Panc1 (cell line): ENCODE measurements around the gene AIF1. TPM values are rescaled to one million over a fixed set of nuclear protein-coding genes. Genes with fewer than 3 reads are reported as not detected.

Source experiments
- ATAC-seq: fragments of 200-7000 bp; cut with Tn5 transposase; 2 replicates; pipeline ENCODE4 v1.9.1; 2020; ENCODE audit warnings: mild to moderate bottlenecking, moderate library complexity
- BruUV-seq: library from RNA; stranded (reverse); fragments of 400-500 nt; replicated peaks from 2 replicates; lab custom pipeline; 2021; lab: Mats Ljungman, UMichigan
- CTCF ChIA-PET: fragments of 300-600 bp; sonication (Branson Sonifier 250); formaldehyde crosslinking; loops from one replicate; lab custom pipeline; 2022; ENCODE audit warnings: antibody characterized with exemption; lab: Charles Lee
- POLR2A ChIA-PET: fragments of 300-600 bp; sonication (Branson Sonifier 250); formaldehyde crosslinking; loops from one replicate; lab custom pipeline; 2022; ENCODE audit warnings: antibody characterized with exemption; lab: Charles Lee
- DNase-seq: peaks from one replicate; pipeline ENCODE4 v3.0.0-alpha.2; 2010; ENCODE audit warnings: low read depth, low spot score
- H3K27ac ChIP-seq: 2 replicates; pipeline ENCODE4 v1.5.1; 2011; ENCODE audit warnings: mild to moderate bottlenecking, low read length, inconsistent platforms
- H3K27me3 ChIP-seq: fragments of 200-500 bp; sonication (Bioruptor generic); 2 replicates; pipeline ENCODE4 v1.6.0; 2014; ENCODE audit warnings: low read length, inconsistent platforms; ENCODE audit not compliant: control insufficient read depth, insufficient read depth
- H3K36me3 ChIP-seq: fragments of 200-500 bp; sonication (Bioruptor generic); 2 replicates; pipeline ENCODE4 v1.5.1; 2014; ENCODE audit warnings: inconsistent platforms, mild to moderate bottlenecking, low read length, moderate library complexity; ENCODE audit not compliant: control insufficient read depth, insufficient read depth
- H3K4me1 ChIP-seq: 2 replicates; pipeline ENCODE4 v1.5.1; 2011; ENCODE audit warnings: inconsistent platforms, mild to moderate bottlenecking, low read length, moderate library complexity; ENCODE audit not compliant: control insufficient read depth, insufficient read depth
- H3K4me3 ChIP-seq, 2 experiments: 2 replicates each; pipeline ENCODE4 v1.5.1; 2011 to 2012; ENCODE audit warnings: low read depth in 2 of 2, low read length in 2 of 2, mild to moderate bottlenecking in 2 of 2, inconsistent platforms in 1 of 2, moderate library complexity in 1 of 2
- H3K9me3 ChIP-seq: fragments of 200-500 bp; sonication (Bioruptor generic); 2 replicates; pipeline ENCODE4 v1.5.1; 2014; ENCODE audit warnings: low read depth, mild to moderate bottlenecking, inconsistent platforms, low read length, moderate library complexity; ENCODE audit not compliant: control insufficient read depth, insufficient read depth
- CTCF ChIP-seq: fragments of 450-650 bp; IDR thresholded peaks from 2 replicates; pipeline ENCODE4 v1.5.1; 2017; ENCODE audit warnings: mild to moderate bottlenecking
- POLR2AphosphoS5 ChIP-seq: IDR thresholded peaks from 2 replicates; pipeline ENCODE4 v1.6.1; 2012; ENCODE audit warnings: mild to moderate bottlenecking, low read depth, low read length, moderate library complexity
- REST ChIP-seq, 2 experiments: IDR thresholded peaks; 2 replicates each; pipeline ENCODE4 v1.6.1; 2011 to 2012; ENCODE audit warnings: low read depth in 2 of 2, control low read depth in 1 of 2, low read length in 1 of 2, mild to moderate bottlenecking in 1 of 2, moderate library complexity in 1 of 2; ENCODE audit not compliant: insufficient read depth in 1 of 2
- TCF7L2 ChIP-seq: IDR thresholded peaks from 2 replicates; pipeline ENCODE4 v1.6.1; 2011; ENCODE audit warnings: mild to moderate bottlenecking, low read depth, low read length, inconsistent platforms
- in situ Hi-C: cut with HindIII; loops from 2 replicates; pipeline ENCODE4 v1.10.0; 2016; ENCODE audit warnings: low sequenced_read_pairs, low pct_unique_long_range_greater_than_20kb
- intact Hi-C: fragments of 100-400 bp; cut with micrococcal nuclease; formaldehyde crosslinking; loops from one replicate; pipeline ENCODE4 v1.10.0; 2022; ENCODE audit not compliant: unreplicated experiment
- total RNA-seq: library from RNA; stranded (reverse); gene quantifications from one replicate; pipeline ENCODE4 v1.2.1, GENCODE V29; 2021; ENCODE audit not compliant: unreplicated experiment

AIF1 gene
- total RNA-seq, 1 experiment from 2014 or later: 0.44 TPM

GRCh38 chr6:31657406-31658157, 42.5 kb downstream of the AIF1 start:
- Histone ChIP-seq H3K36me3 (no peaks in the 10 kb centered on the region; the same call in 1 of the 2 replicates), H3K4me1 (peaks cover 24% of the 10 kb centered on the region), H3K4me3 (no peak overlapping the region), H3K9me3 (no peaks in the 10 kb centered on the region), H3K27ac (peak overlapping the region; percentile 23; the same call in 1 of the 2 replicates), H3K27me3 (no peaks in the 10 kb centered on the region)
- DNase-seq (no peak), ATAC-seq (no peak)
- no TSS peak for BruUV-seq
- intact Hi-C loops (no loop called here), in situ Hi-C loops (no loop called here)
- TF ChIP-seq CTCF (no peak), TCF7L2 (no peak)
- ChIA-PET POLR2A (interaction anchor here (0.8 kb wide), 1 partner anchor 117 kb away, joined by 4 read pairs; no protein-coding TSS in a partner anchor), CTCF (no interaction called here)

- Histone ChIP-seq H3K27ac (no peak overlapping the region), H3K36me3 (no peaks in the 10 kb centered on the region; the same call in 1 of the 2 replicates), H3K4me1 (peaks cover 24% of the 10 kb centered on the region), H3K4me3 (peak overlapping the region in 1 of 2 experiments; percentile 99; a peak in 2 of 4 replicates), H3K27me3 (no peaks in the 10 kb centered on the region), H3K9me3 (no peaks in the 10 kb centered on the region)
- intact Hi-C loops (no loop called here), in situ Hi-C loops (no loop called here)
- ChIA-PET POLR2A (no interaction called here), CTCF (no interaction called here)
- DNase-seq (no peak), ATAC-seq (no peak)
- no TSS peak for BruUV-seq
- TF ChIP-seq TCF7L2: no peak
- TF ChIP-seq POLR2AphosphoS5: no peak
- no peak for TF ChIP-seq REST (IDR thresholded peaks at IDR 0.05; ENCODE audit: insufficient read depth in 1 of 2, low read depth in 2 of 2, low read length in 1 of 2)
- no peak for TF ChIP-seq CTCF
Measured at GRCh38 chr6:31658158-31658688, 43.2 kb downstream of the AIF1 start.
